Parathyroid adenoma (tissue), 2 donors: ENCODE results near the gene TMEM233.
A peak's percentile ranks its signal among the peaks of the same experiment; 100 is the strongest.

Experiments used
- H2AFZ ChIP-seq: fragments of 300-600 bp; sonication (generic); one replicate; pipeline ENCODE4 v1.7.0; 2017; ENCODE audit warnings: antibody characterized with exemption, mild to moderate bottlenecking
- H3K27ac ChIP-seq: fragments of 300-600 bp; sonication (generic); one replicate; pipeline ENCODE4 v1.7.0; 2017
- H3K27me3 ChIP-seq: fragments of 300-600 bp; sonication (generic); one replicate; pipeline ENCODE4 v1.7.0; 2017; ENCODE audit warnings: low read length; ENCODE audit not compliant: control insufficient read depth, insufficient read depth
- H3K36me3 ChIP-seq: fragments of 300-600 bp; sonication (generic); one replicate; pipeline ENCODE4 v1.7.0; 2017; ENCODE audit warnings: low read length; ENCODE audit not compliant: control insufficient read depth, insufficient read depth
- H3K4me1 ChIP-seq: fragments of 300-600 bp; sonication (generic); one replicate; pipeline ENCODE4 v1.7.0; 2017; ENCODE audit warnings: control low read depth
- H3K4me2 ChIP-seq: fragments of 300-600 bp; sonication (generic); one replicate; pipeline ENCODE4 v1.7.0; 2017; ENCODE audit warnings: low read length
- H3K4me3 ChIP-seq: fragments of 300-600 bp; sonication (generic); one replicate; pipeline ENCODE4 v1.7.0; 2017; ENCODE audit warnings: low read depth, low read length
- H3K79me2 ChIP-seq: fragments of 300-600 bp; sonication (generic); one replicate; pipeline ENCODE4 v1.7.0; 2017; ENCODE audit warnings: control low read depth
- H3K9ac ChIP-seq: fragments of 300-600 bp; sonication (generic); one replicate; pipeline ENCODE4 v1.7.0; 2017; ENCODE audit warnings: mild to moderate bottlenecking
- H3K9me3 ChIP-seq: fragments of 300-600 bp; sonication (generic); one replicate; pipeline ENCODE4 v1.7.0; 2017; ENCODE audit warnings: low read length; ENCODE audit not compliant: control insufficient read depth
- TF ChIP-seq, protein P1 (sequence below): fragments of 300-600 bp; sonication (generic); IDR thresholded peaks from one replicate; pipeline ENCODE4 v1.7.0; 2017; ENCODE audit warnings: antibody characterized with exemption, mild to moderate bottlenecking
- donor health status: primary hyperparathyroidism.

Gene TMEM233

DNA sequence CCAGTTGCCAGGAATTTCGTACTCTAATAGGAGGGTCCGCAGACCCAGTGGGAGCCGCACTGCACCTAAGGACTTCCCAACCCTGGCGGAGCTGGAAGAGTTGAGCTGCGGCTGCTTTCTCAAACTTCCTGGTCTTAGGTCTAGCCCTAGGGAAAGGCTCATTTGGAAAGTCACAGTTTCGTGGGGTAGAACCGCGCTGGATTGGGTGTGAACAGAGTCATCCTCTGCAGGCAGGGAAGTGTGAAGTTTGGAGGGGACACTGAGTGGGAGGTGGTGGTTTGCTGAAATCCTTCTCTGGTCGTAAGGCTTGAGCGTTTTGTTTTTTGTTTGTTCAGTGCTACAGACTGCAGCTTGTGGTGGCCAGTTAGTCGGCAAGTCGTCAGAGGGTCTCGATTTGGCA lies 93.2 kb downstream of the TMEM233 start:
- H3K9ac ChIP-seq: no peak overlapping the region
- TF ChIP-seq, protein P1, sequence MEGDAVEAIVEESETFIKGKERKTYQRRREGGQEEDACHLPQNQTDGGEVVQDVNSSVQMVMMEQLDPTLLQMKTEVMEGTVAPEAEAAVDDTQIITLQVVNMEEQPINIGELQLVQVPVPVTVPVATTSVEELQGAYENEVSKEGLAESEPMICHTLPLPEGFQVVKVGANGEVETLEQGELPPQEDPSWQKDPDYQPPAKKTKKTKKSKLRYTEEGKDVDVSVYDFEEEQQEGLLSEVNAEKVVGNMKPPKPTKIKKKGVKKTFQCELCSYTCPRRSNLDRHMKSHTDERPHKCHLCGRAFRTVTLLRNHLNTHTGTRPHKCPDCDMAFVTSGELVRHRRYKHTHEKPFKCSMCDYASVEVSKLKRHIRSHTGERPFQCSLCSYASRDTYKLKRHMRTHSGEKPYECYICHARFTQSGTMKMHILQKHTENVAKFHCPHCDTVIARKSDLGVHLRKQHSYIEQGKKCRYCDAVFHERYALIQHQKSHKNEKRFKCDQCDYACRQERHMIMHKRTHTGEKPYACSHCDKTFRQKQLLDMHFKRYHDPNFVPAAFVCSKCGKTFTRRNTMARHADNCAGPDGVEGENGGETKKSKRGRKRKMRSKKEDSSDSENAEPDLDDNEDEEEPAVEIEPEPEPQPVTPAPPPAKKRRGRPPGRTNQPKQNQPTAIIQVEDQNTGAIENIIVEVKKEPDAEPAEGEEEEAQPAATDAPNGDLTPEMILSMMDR: no peak
- H3K9me3 ChIP-seq: no peaks in the 10 kb centered on the region
- peaks cover 31% of the 10 kb centered on the region for H3K4me1 ChIP-seq
- no peaks in the 10 kb centered on the region for H3K79me2 ChIP-seq
- no peaks in the 10 kb centered on the region for H3K27me3 ChIP-seq
- H3K27ac ChIP-seq: no peak overlapping the region
- peak overlapping the region; percentile 2 for H3K4me2 ChIP-seq
- no peak overlapping the region for H3K4me3 ChIP-seq
- H2AFZ ChIP-seq: no peak overlapping the region
- H3K36me3 ChIP-seq: no peaks in the 10 kb centered on the region

DNA sequence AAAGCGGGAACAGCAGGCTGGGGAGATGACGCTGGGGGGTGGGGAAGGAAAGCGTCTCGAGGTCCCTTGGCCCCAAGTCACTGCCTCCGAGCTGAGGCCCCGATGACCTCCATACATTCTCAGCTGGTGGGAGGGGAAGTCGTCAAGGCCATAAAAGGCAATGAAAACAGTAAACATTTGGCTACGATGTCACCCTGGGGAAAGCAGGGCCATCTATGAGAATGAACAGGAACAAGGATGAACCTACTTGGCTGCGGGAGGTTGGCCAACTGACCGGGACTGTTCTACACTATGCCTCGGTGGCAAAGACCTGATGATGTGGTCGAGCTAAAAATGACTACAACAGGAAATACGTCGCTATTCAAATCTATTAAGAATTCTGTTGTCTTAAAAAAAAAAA lies 93.8 kb downstream of the TMEM233 start:
- peaks cover 28% of the 10 kb centered on the region for H3K4me1 ChIP-seq
- TF ChIP-seq, protein P1: no peak
- H2AFZ ChIP-seq: no peak overlapping the region
- no peak overlapping the region for H3K4me2 ChIP-seq
- no peaks in the 10 kb centered on the region for H3K36me3 ChIP-seq
- no peak overlapping the region for H3K4me3 ChIP-seq
- no peak overlapping the region for H3K9ac ChIP-seq
- no peaks in the 10 kb centered on the region for H3K27me3 ChIP-seq
- no peaks in the 10 kb centered on the region for H3K79me2 ChIP-seq
- no peaks in the 10 kb centered on the region for H3K9me3 ChIP-seq
- no peak overlapping the region for H3K27ac ChIP-seq

DNA sequence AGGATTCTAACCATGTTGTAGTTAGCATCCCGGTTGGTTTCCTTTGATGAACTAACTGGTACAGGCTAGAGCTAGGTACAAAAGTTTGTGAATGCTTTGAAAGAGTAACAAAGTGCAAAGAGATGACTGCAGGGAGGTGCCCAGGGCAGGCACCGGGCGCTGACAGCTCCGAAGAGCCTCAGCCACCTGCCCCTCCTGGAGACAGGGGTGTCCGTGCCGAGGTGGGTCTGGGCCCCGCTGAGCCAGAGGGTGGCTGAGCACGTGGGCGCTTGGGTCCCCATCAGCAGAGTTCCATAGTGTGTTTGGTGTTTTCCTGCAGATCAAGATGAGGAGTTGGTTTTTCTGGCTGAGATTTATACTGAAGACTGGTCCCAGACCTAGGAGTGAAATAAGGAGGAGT lies 94.3 kb downstream of the TMEM233 start:
- Histone ChIP-seq H3K4me1 (peaks cover 28% of the 10 kb centered on the region), H2AFZ (no peak overlapping the region), H3K9ac (no peak overlapping the region), H3K4me2 (no peak overlapping the region), H3K4me3 (no peak overlapping the region), H3K79me2 (no peaks in the 10 kb centered on the region), H3K27me3 (no peaks in the 10 kb centered on the region), H3K9me3 (no peaks in the 10 kb centered on the region), H3K27ac (no peak overlapping the region), H3K36me3 (no peaks in the 10 kb centered on the region)
- TF ChIP-seq, protein P1: no peak

DNA sequence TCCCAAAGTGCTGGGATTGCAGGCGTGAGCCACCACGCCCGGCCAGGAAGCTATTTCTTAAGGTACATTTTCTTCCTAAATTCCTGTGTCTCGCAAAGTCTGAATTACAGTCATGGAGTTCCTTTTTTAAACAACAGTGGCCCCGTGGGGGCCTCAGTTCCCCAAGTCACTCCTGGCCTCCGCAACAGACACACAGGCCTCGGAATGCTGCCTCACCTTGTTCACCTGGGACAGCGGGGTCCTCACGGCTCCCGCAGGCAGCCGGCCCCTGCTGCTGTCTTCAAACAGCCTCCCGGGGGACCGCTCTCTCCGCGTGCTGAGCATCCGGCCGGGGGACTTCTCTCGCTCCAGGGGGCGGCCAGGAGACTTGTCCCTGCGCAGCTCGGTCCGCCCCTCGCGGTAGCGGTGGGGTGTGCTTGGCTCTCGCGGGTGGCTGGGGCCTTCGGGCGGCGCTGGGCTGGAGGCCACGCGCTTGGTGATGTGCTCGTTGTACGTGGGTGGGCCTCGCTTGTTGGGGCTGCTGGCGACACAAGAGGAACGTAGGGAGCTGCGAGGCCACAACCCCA lies 96.4 kb downstream of the TMEM233 start:
- Histone ChIP-seq H3K4me1 (peaks cover 31% of the 10 kb centered on the region), H2AFZ (no peak overlapping the region), H3K36me3 (no peaks in the 10 kb centered on the region), H3K4me3 (no peak overlapping the region), H3K9ac (no peak overlapping the region), H3K4me2 (no peak overlapping the region), H3K9me3 (no peaks in the 10 kb centered on the region), H3K27me3 (no peaks in the 10 kb centered on the region), H3K79me2 (no peaks in the 10 kb centered on the region), H3K27ac (no peak overlapping the region)
- TF ChIP-seq, protein P1: no peak

DNA sequence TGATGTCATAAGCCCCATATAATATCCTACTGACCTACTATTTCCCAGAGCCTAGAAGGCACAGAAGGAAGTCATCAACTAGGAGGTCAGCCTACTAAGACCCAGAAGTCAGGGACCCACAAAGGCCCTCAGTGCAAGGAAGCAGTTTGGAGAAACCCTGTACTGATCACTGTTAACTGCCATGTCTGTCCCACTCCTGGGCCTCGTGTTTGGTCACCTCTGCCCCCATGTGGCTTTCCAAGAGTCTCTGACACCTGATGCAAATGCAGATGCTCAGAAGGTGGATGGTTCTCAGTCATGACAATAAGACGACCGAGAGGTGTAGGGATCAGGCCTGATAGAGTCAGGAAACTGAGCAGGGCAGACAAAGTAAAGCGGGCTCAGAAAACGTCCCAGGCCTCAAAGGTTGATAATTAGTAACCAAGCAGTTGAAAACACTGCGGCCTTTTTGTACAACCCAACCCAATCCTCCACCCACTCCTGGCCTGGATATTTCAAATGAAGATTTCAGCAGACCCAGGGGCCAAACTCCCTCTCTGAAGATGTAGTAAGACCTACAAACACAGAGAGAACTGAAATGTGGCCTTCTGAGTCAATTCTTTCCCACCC lies 97.7 kb downstream of the TMEM233 start:
- no peak overlapping the region for H3K9ac ChIP-seq
- peaks cover 20% of the 10 kb centered on the region for H3K4me1 ChIP-seq
- TF ChIP-seq, protein P1: no peak
- H2AFZ ChIP-seq: no peak overlapping the region
- H3K27me3 ChIP-seq: no peaks in the 10 kb centered on the region
- no peak overlapping the region for H3K4me2 ChIP-seq
- H3K27ac ChIP-seq: no peak overlapping the region
- H3K79me2 ChIP-seq: no peaks in the 10 kb centered on the region
- no peaks in the 10 kb centered on the region for H3K9me3 ChIP-seq
- H3K36me3 ChIP-seq: no peaks in the 10 kb centered on the region
- no peak overlapping the region for H3K4me3 ChIP-seq
